IgD-negative memory B cell (primary cell): ENCODE results near the gene PKN3. TPM values are rescaled to one million over a fixed set of nuclear protein-coding genes. Genes with fewer than 3 reads are reported as not detected.

Experiments used
- H3K27ac Mint-ChIP-seq, 3 donors: one replicate each; pipeline ENCODE4 v1.8.0; 2020 to 2022; ENCODE audit warnings: mild to moderate bottlenecking in 3 of 3, mixed read lengths in 3 of 3, moderate library complexity in 1 of 3
- H3K27me3 Mint-ChIP-seq: one replicate; pipeline ENCODE4 v1.8.0; 2021; ENCODE audit warnings: mixed read lengths
- H3K36me3 Mint-ChIP-seq: one replicate; pipeline ENCODE4 v1.8.0; 2020; ENCODE audit warnings: mild to moderate bottlenecking, mixed read lengths
- H3K4me1 Mint-ChIP-seq, 3 donors: one replicate each; pipeline ENCODE4 v1.8.0; 2020 to 2022; ENCODE audit warnings: mixed read lengths in 3 of 3, mild to moderate bottlenecking in 1 of 3
- H3K4me3 Mint-ChIP-seq, 4 donors: one replicate each; pipeline ENCODE4 v1.8.0; 2020 to 2022; ENCODE audit warnings: mild to moderate bottlenecking in 4 of 4, mixed read lengths in 4 of 4, moderate library complexity in 3 of 4
- H3K9me3 Mint-ChIP-seq, 3 donors: one replicate each; pipeline ENCODE4 v1.8.0; 2020 to 2021; ENCODE audit warnings: mixed read lengths in 3 of 3, mild to moderate bottlenecking in 1 of 3
- polyA plus RNA-seq: library from polyadenylated mRNA; unstranded; fragments of 300-500 nt; fragmentation: Illumina TruSeq; gene quantifications from one replicate; pipeline ENCODE4 v1.2.3, GENCODE V29; 2021

Gene PKN3
- polyA plus RNA-seq, 1 donor from 2014 or later, result 0.11 TPM

DNA sequence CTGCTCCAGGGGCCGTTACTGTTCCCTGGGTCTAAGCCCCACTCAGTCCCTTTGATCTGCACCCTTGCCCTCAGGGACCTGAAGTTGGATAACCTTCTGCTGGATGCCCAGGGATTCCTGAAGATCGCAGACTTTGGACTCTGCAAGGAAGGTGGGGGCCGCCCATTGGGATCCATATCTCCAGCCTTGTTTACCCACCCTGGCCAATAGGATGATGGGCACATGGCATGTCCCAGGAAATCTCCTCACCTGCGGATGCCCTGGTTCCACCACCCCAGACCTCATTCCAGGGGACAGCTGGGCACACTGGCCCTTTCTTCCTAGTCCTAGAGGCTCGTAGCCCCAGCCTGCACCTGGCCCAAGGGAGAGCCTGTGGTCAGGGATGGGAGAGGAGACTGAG lies 16.2 kb downstream of the PKN3 start:
- Mint-ChIP-seq H3K36me3 (no peaks in the 10 kb centered on the region), H3K27ac (no peak overlapping the region), H3K4me3 (no peak overlapping the region), H3K9me3 (no peaks in the 10 kb centered on the region), H3K27me3 (no peaks in the 10 kb centered on the region), H3K4me1 (peaks cover 0 to 7% (median 6%) of the 10 kb centered on the region in 3 donors)

DNA sequence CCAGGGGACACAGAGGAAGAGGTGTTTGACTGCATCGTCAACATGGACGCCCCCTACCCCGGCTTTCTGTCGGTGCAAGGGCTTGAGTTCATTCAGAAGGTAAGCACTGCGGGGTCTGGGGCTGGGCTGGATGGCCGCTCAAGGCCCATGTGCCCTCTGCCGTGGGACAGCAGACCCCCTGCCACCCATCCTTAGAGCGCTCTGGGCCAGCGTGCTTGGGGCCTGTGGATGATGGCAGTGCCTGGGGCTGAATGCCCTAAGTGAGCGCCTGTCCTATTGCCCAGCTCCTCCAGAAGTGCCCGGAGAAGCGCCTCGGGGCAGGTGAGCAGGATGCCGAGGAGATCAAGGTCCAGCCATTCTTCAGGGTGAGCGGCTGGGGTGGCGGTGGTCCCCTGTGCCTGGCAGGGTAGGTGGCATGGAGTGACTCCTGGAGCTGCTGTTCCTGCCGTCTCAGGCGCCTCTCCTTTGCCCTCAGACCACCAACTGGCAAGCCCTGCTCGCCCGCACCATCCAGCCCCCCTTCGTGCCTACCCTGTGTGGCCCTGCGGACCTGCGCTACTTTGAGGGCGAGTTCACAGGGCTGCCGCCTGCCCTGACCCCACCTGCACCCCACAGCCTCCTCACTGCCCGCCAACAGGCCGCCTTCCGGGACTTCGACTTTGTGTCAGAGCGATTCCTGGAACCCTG lies 17.8 kb downstream of the PKN3 start:
- Mint-ChIP-seq H3K4me1 (peaks cover 5 to 16% (median 11%) of the 10 kb centered on the region in 3 donors), H3K4me3 (no peak overlapping the region), H3K27ac (no peak overlapping the region), H3K36me3 (no peaks in the 10 kb centered on the region), H3K9me3 (no peaks in the 10 kb centered on the region), H3K27me3 (no peaks in the 10 kb centered on the region)

DNA sequence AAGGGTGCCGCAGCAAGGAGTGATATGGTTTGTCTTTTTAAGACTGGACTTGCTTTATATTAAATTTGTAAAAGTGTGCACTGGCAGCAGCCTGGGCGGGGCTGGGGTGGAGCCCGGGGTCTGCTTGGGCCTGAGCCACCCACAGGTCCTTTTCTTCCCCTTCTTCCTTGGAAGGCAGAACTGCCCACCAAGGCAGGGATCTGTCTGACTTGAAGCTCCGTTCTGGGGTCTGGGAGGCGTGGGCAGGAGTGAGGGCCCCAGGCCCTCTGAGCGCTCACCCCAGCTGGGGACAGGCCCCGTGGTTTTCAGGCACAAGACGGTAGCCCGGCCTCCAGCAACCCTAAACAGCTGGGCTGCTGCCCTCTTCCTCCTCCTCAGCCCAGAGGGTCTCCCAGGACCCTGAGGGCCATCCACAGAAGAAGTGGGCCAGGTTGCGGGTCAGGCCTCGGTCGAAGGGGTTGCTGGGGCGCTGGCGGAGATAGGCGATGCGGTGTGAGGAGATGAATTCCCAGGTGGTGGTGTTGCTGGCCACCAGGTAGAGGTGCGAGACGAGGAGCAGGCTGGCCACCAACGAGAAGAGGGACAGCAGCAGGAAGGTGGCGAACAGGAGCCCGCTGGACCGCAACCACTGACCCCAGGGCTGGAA lies 18.7 kb downstream of the PKN3 start:
- Mint-ChIP-seq H3K27ac (peak overlapping the region in 1 of 3 donors; percentile 19), H3K4me3 (peak overlapping the region in 1 of 4 donors; percentile 45), H3K36me3 (no peaks in the 10 kb centered on the region), H3K4me1 (peaks cover 5 to 16% (median 14%) of the 10 kb centered on the region in 3 donors), H3K9me3 (no peaks in the 10 kb centered on the region), H3K27me3 (no peaks in the 10 kb centered on the region)

DNA sequence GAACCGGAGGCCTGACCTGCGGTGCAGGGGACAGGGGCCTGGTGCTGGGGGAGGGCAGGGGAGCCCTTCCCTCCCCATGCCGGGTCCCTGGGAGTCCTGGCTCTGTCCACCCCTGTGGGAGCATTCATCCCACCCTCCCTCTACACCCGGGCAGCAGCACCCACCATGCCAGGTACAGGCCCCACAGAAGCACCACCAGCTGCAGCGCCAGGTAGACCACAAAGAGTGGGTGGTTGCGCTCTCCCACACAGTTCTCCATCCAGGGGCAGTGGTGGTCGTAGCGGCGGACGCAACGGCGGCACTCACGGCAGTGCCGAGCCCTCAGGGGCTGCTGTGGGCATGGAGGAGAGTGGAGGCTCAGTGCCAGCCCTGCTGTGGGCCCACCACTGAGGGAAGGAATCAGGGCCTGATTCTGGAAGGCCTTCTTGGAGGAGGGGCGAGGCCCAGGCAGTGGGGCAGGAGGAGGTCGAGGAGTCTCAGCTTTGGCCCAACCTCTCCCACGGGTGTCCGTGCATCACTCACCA lies 19.2 kb downstream of the PKN3 start:
- H3K27me3 Mint-ChIP-seq, result no peaks in the 10 kb centered on the region
- no peaks in the 10 kb centered on the region for H3K36me3 Mint-ChIP-seq
- H3K9me3 Mint-ChIP-seq, result no peaks in the 10 kb centered on the region
- H3K27ac Mint-ChIP-seq, result peak overlapping the region in 2 of 3 donors; percentile 39 to 95
- H3K4me1 Mint-ChIP-seq, result peaks cover 5 to 16% (median 14%) of the 10 kb centered on the region in 3 donors
- H3K4me3 Mint-ChIP-seq, result peak overlapping the region in 1 of 4 donors; percentile 92

DNA sequence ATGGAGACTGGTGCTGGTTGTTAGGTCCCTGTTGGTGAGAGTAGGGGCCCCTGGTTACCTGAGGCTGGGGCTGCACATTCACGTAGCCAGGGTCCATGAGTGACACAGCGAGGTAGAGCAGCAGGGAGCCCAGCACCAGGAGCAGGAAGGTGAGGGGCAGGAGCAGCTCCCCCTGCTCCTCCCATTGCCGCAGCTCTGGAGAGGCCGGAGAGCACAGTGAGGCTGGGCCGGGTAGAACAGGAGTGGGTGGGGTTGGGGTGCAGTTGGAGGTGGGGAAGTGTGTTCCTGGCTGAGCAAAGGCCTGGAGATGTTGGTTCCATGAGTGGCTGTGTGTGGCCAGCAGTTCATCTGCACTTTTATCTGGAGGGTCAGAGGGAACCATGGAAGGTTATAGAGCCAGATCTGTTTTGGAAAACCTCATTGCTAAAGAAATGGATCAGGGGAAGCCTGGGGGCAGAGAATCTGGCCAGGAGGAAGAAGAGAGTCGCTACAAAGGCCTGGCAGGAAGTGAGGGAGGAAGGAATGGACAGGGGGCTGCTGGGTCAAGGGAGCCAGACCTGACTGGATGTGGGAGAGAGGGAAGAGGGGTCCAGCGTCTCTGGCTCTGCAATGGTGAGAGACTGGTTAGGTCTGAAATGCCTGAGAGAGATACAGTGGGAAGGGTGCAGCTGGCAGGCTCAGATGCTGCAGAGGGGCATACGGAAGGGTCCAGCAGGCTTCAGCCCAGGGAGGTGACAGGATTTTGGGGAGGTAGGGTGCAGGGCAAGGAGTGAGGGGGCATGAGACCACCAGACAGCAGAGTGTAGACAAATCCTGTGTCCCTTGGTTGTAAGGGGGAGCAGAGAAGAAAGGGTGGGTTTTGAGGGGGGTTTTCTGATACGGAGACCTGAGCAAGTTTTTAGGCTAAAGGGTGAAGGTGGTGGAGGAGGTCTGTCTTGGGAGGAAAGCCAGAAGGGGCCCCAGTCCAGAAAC lies 20.4 kb downstream of the PKN3 start:
- Mint-ChIP-seq H3K27ac (peak overlapping the region in 2 of 3 donors; percentile 74 to 95), H3K27me3 (no peaks in the 10 kb centered on the region), H3K4me3 (peak overlapping the region; percentile 87 to 93 (median 92)), H3K4me1 (peaks cover 5 to 16% (median 14%) of the 10 kb centered on the region in 3 donors), H3K36me3 (no peaks in the 10 kb centered on the region), H3K9me3 (no peaks in the 10 kb centered on the region)

DNA sequence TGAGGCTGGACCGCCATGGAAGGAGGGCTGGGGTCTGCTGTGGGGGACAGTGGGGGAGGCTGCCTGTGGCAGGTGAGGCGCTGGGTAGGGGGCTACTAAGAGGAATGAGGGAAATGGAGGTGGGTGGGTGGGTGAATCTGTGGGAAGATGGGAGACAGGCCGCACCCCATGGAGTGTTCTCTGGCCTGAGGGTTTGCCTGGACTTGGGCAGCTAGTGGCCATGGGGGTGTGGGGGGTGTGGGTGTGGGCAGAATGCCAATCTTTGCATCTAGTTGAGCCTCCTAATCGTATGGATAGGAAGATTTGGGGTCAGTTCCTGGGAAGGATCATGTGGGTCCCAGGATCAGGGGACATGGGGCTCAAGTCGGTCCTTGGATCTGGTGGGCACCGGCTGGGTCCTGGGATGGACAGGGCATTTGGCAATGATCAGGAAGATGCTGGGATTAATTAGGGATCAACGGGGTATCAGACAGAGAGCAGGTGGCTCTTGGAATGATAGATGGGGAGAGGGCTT lies 21.1 kb downstream of the PKN3 start:
- H3K27me3 Mint-ChIP-seq, result no peaks in the 10 kb centered on the region
- peak overlapping the region; percentile 74 to 95 (median 92) for H3K27ac Mint-ChIP-seq
- peak overlapping the region; percentile 91 to 95 (median 92) for H3K4me3 Mint-ChIP-seq
- H3K36me3 Mint-ChIP-seq, result no peaks in the 10 kb centered on the region
- no peaks in the 10 kb centered on the region for H3K9me3 Mint-ChIP-seq
- H3K4me1 Mint-ChIP-seq, result peaks cover 5 to 16% (median 14%) of the 10 kb centered on the region in 3 donors

DNA sequence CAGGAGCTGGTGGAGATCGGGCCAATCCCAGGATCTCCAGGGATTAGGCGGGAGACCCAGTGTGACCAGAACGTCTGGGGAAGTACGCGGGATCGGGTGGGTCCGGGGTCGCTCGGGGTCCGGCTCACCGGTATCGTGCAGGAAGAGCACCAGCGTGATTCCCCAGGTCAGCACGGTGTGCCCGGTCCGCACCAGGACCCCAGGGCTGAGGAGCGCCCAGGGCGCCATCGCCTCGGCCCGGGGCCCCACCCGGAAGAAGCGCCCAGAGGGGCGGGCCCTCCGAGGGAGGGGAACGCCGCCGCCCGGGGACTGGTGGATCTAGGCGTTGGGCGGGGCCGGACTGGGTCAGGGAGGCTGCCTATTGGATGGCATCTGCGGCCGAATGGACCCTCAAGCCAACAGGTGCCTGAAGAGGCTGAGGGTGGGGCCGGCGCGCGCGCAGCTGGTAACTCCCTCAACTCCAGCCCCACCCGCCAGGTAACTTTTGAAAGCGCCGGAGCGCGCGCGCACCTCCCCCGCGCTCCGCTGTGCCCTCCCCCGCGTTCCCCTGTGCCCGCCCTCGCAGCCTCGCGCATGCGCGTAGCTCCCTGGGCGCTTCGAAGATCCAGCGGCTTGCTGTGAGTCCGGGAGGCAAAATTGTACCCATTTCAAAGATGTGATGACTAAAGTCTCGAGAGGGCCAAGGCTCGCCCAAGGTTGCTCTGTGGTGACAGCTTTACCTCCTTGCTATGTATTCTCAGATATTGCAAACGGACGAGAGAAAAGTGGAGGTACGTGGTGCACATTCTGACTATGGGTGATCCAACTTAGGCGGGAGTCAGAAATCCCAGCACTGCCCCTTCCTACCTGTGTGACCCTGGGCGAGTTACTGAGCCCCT lies 21.8 kb downstream of the PKN3 start, which contains the start of gene ZDHHC12:
Gene ZDHHC12 (minus strand): TSS at position 262 of the 878 bp plus-strand sequence. CDS start 34 bp downstream, at position 228.
- no peaks in the 10 kb centered on the region for H3K36me3 Mint-ChIP-seq
- H3K4me1 Mint-ChIP-seq, result peaks cover 5 to 16% (median 14%) of the 10 kb centered on the region in 3 donors
- H3K9me3 Mint-ChIP-seq, result no peaks in the 10 kb centered on the region

DNA sequence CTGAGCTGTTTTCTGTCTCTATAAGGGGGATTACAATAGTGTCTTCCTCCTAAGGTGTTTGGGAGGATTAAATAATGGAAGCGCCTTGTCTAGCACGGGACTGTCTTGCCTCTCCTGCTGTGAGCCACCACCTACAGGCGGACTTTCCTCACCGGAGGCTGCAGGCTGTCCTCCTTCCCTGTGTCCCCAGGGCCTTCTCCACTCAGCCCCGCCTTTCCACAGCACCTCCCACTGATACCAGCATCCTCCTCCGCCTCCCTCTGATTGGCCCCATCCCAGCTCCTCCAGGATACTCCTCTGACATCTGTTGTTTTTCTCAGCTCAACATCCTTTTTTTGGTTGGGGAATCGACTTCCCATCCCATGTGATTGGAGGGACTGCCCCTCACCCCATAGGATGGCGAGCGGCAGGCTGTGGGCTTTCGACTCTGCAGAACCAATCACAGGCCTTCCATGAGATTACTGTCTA lies 22.5 kb downstream of the PKN3 start:
- no peaks in the 10 kb centered on the region for H3K9me3 Mint-ChIP-seq
- peak overlapping the region; percentile 95 to 96 (median 95) for H3K27ac Mint-ChIP-seq
- peaks cover 5 to 16% (median 14%) of the 10 kb centered on the region in 3 donors for H3K4me1 Mint-ChIP-seq
- H3K4me3 Mint-ChIP-seq, result peak overlapping the region; percentile 92 to 95 (median 94)
- no peaks in the 10 kb centered on the region for H3K27me3 Mint-ChIP-seq
- H3K36me3 Mint-ChIP-seq, result no peaks in the 10 kb centered on the region

More for the DNA sequence above, 21.8 kb downstream of the PKN3 start, which contains the start of gene ZDHHC12:
- Mint-ChIP-seq H3K27me3 (no peaks in the 10 kb centered on the region), H3K4me3 (peak within 1 kb of the TSS; percentile 92 to 95 (median 94)), H3K27ac (peak within 1 kb of the TSS; percentile 95 to 96 (median 95))

DNA sequence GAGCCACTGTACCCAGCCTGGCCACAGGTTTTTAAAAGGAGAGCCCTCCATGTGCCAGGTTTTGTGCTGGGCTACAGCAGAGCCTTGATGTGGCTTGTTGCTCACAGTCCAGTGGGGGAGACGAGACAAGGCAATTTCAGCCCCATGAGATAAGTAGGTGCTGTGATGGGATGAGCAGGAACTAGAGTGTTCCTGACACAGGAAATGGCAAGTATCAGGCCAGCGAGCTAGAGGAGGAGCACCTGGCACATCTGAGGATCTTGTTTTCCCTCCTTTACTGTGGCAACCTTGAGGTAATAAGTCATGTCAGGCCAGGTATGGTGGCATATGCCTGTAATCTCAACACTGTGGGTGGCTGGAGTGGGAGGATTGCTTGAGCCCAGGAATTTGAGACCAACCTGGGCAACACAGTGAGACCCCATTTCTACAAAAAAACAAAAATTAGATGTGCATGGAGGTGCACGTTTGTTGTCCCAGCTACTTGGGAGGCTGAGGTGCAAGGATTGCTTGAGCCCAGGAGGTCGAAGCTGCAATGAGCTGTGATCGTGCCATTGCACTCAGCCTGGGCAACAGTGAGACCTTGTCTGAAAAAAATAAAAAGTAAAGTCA lies 25.4 kb downstream of the PKN3 start:
- H3K4me1 Mint-ChIP-seq, result peaks cover 5 to 13% (median 11%) of the 10 kb centered on the region in 3 donors
- H3K9me3 Mint-ChIP-seq, result no peaks in the 10 kb centered on the region
- H3K36me3 Mint-ChIP-seq, result no peaks in the 10 kb centered on the region
- no peaks in the 10 kb centered on the region for H3K27me3 Mint-ChIP-seq
- peak overlapping the region in 2 of 3 donors; percentile 51 to 77 for H3K27ac Mint-ChIP-seq
- no peak overlapping the region for H3K4me3 Mint-ChIP-seq

DNA sequence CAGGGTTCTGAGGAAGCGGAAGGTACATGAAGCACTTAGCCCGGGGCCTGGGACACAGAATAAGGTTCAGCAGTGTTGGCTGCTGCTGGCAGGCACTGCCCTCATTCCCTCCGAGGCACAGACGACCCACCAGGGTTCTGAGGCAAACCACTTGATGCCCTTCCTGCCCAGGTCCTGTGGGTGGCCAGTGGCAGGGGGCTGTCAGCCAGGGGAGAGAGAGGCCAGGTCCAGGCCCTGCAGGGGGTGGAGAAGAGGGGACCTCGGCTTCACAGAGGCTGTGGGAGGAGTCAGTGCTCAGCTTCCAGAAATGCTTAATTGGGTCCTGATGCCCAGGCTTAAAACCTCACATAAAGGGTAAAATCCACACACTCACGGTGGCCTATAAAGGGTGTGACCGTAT lies 26.0 kb downstream of the PKN3 start:
- H3K36me3 Mint-ChIP-seq, result no peaks in the 10 kb centered on the region
- H3K4me1 Mint-ChIP-seq, result peaks cover 5 to 10% (median 7%) of the 10 kb centered on the region in 3 donors
- no peak overlapping the region for H3K27ac Mint-ChIP-seq
- no peaks in the 10 kb centered on the region for H3K9me3 Mint-ChIP-seq
- no peaks in the 10 kb centered on the region for H3K27me3 Mint-ChIP-seq
- H3K4me3 Mint-ChIP-seq, result peak overlapping the region in 1 of 4 donors; percentile 9

DNA sequence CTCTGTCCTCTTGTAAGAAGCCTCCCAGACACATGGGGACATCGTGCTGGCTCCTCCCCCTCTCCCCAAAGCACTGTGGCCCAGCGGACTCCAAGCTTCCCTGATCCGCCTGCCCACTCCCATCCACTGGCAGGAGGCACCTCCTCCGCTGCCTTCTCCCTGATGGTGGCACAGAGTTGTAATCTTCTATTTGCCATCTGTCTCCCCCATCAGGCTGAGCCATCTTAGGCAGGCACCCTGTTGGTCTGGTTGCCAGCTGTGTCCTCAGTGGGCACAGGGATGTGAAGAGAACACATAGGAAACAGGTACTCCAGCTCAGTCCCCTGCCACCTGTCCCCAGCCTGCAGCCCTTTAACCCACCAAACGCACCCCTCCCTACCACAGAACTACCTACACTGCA lies 27.0 kb downstream of the PKN3 start:
- H3K27me3 Mint-ChIP-seq, result no peaks in the 10 kb centered on the region
- H3K4me1 Mint-ChIP-seq, result peaks cover 2 to 8% (median 7%) of the 10 kb centered on the region in 3 donors
- H3K9me3 Mint-ChIP-seq, result no peaks in the 10 kb centered on the region
- no peaks in the 10 kb centered on the region for H3K36me3 Mint-ChIP-seq
- H3K4me3 Mint-ChIP-seq, result peak overlapping the region in 1 of 4 donors; percentile 18
- no peak overlapping the region for H3K27ac Mint-ChIP-seq

DNA sequence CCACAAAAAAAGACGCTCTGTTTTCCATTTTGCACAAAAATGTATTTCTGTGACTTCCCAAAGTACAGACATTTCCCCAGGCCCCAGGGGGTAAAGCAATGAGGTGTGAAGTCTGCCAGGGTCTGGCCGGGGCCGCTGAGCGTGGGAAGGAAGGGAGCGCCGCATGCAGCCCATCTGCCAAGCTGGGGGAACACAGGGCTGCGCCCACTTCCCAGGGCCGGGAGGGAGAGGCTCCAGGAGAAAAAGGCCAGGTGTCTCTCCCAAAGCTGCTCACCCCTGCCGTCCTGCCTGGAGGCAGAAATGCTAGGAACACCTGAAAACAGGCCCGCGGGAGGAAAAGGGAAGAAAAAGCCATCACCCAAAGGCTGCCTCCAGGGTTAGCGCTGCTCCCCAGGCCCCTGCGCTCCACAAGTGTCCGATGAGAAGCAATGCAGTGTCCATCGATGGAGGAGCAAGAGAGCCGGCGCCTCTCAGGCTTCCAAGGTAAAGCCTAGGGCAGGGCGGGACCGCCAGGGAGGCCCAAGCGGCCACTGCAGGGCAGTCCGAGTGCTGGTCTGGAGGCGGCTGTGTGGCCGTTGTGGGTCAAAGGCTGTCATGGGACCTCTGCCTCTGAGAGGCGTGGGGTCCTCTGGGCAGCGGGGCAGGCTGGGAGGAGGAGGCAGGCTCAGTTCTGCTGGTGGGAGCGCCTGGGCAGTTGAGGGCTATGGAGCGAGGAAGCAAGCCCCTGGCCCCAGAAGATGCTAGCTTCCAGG lies 27.6 kb downstream of the PKN3 start:
- no peaks in the 10 kb centered on the region for H3K9me3 Mint-ChIP-seq
- H3K27ac Mint-ChIP-seq, result no peak overlapping the region
- no peak overlapping the region for H3K4me3 Mint-ChIP-seq
- peaks cover 0 to 5% (median 2%) of the 10 kb centered on the region in 3 donors for H3K4me1 Mint-ChIP-seq
- H3K36me3 Mint-ChIP-seq, result no peaks in the 10 kb centered on the region
- H3K27me3 Mint-ChIP-seq, result no peaks in the 10 kb centered on the region
